ENCODE measurements around the gene SP3.

DNA sequence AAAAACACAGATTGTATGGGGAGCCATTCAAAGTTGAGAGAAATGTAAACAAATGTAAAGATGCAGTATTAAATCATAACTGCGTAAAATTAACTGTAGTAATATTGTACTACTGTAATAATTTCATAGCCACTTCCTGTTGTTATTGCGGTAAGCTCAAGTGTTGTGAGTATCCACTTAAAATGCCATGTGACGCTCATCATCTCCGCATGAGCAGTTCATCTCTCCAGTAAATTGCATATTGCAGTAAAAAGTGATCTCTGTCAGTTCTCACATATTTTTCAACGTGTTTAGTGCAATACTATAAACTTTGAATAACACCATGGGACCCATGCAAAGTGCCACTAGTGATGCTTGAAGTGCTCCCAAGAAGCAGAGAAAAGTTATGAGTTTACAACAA lies 41.8 kb upstream of the SP3 start:
- TF ChIP-seq GATA2 (IDR thresholded peaks at IDR 0.05; ENCODE audit: low read depth, low read length) (no peak), GATA3 (IDR thresholded peaks at IDR 0.05; ENCODE audit: low read depth, low read length) (no peak)

All from SH-SY5Y (cell line).